NB4 (cell line): ENCODE measurements around the gene SERPINA6.

Source experiments
- DNase-seq: peaks from one replicate; pipeline ENCODE4 v3.0.0; 2010; ENCODE audit warnings: low read depth
- H3K4me3 ChIP-seq: one replicate; pipeline ENCODE4 v1.5.1; 2011; ENCODE audit warnings: mild to moderate bottlenecking, low read depth, low read length, moderate library complexity
- MAX ChIP-seq: IDR thresholded peaks from 2 replicates; pipeline ENCODE4 v1.6.1; 2011; ENCODE audit warnings: low read depth, low read length
- MYC ChIP-seq: IDR thresholded peaks from 2 replicates; pipeline ENCODE4 v1.6.1; 2011; ENCODE audit warnings: low read depth, low read length
- POLR2A ChIP-seq: IDR thresholded peaks from 2 replicates; pipeline ENCODE4 v1.6.1; 2011; ENCODE audit warnings: mild to moderate bottlenecking; ENCODE audit not compliant: insufficient read length; ENCODE audit errors: extremely low read depth
- TF ChIP-seq, protein P1 (sequence below): IDR thresholded peaks from one replicate; pipeline ENCODE4 v1.5.1; 2012; ENCODE audit warnings: low read depth, low read length

The SERPINA6 gene

DNA sequence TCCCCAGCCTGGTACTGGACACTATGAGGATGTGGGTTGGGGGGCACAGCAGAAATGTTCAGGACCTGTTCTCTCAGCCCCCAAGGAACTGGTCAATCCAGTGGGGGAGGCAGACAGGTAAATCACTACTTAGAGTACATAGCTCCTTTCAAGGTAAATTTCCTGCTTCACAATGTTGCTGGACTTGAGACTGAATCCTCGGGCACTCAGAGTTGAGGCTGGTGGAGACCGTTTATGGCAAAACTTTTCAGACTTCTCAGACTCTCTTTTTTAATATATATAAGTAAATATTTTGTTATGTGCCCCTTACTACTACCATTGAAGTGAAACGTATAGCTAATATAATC is 29.6 kb downstream of the SERPINA6 start:
- TF ChIP-seq MAX (no peak), POLR2A (no peak), MYC (no peak)
- TF ChIP-seq, protein P1, sequence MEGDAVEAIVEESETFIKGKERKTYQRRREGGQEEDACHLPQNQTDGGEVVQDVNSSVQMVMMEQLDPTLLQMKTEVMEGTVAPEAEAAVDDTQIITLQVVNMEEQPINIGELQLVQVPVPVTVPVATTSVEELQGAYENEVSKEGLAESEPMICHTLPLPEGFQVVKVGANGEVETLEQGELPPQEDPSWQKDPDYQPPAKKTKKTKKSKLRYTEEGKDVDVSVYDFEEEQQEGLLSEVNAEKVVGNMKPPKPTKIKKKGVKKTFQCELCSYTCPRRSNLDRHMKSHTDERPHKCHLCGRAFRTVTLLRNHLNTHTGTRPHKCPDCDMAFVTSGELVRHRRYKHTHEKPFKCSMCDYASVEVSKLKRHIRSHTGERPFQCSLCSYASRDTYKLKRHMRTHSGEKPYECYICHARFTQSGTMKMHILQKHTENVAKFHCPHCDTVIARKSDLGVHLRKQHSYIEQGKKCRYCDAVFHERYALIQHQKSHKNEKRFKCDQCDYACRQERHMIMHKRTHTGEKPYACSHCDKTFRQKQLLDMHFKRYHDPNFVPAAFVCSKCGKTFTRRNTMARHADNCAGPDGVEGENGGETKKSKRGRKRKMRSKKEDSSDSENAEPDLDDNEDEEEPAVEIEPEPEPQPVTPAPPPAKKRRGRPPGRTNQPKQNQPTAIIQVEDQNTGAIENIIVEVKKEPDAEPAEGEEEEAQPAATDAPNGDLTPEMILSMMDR: no peak
- H3K4me3 ChIP-seq: no peak overlapping the region
- no peak for DNase-seq

- no peak for TF ChIP-seq MYC
- TF ChIP-seq, protein P1: no peak
- no peak for TF ChIP-seq MAX
- no peak for TF ChIP-seq POLR2A
- no peak for DNase-seq
- H3K4me3 ChIP-seq: no peak within 1 kb of the TSS
These were observed 30.1 kb downstream of the SERPINA6 start, which contains the start of gene SERPINA10 for GRCh38 chr14:94292872-94293577. TSS of gene SERPINA10 (minus strand) at chr14:94293268. CDS start at chr14:94290593, 2,675 bp downstream.

DNA sequence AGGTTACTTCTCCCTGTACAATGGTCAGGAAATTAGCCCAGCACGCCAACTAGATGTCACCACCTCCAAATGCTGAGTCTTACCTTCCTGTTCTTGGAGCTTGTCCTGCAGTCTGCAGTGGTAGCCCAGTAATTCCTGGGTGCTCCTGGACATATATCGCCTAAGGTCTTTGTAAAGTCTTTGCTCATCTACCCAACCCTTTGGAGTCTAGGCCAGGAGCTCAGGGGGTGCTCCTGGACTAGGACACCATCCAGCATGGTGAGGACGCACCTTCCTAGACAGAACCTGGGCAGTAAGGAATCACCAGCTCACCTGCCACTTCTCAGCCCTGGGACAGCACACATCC is 30.6 kb downstream of the SERPINA6 start:
- no peak for TF ChIP-seq MAX
- no peak overlapping the region for H3K4me3 ChIP-seq
- no peak for DNase-seq

DNA sequence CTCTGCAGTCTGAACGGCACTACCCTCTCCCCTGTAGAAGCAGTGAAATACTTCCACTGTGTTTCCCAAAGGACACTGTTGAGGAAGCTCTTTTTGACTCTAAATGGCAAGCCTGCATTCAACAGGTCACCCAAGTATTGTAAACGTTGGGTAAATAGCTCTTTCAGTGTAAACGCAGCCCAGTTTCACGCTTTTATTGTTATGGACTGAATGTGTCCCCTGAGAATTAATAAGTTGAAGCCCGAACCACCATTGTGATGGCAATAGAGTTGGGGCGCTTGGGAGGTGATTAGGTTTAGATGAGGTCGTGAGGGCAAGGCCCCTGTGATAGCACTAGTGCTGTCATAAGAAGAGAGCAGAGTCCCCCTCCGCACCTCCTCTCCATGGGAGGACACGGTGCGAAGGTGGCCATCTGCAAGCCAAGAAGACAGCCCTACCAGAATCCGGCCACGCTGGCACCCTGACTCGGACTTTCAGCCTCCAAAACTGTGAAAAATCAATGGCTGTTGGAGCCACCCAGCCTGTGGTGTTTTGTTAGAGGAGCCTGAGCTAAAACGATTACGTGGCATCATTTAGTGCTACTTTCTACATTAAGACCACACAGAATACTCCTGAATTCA is 31.1 kb downstream of the SERPINA6 start:
- TF ChIP-seq POLR2A (no peak), MAX (no peak), MYC (no peak)
- TF ChIP-seq, protein P1: no peak
- DNase-seq: no peak

DNA sequence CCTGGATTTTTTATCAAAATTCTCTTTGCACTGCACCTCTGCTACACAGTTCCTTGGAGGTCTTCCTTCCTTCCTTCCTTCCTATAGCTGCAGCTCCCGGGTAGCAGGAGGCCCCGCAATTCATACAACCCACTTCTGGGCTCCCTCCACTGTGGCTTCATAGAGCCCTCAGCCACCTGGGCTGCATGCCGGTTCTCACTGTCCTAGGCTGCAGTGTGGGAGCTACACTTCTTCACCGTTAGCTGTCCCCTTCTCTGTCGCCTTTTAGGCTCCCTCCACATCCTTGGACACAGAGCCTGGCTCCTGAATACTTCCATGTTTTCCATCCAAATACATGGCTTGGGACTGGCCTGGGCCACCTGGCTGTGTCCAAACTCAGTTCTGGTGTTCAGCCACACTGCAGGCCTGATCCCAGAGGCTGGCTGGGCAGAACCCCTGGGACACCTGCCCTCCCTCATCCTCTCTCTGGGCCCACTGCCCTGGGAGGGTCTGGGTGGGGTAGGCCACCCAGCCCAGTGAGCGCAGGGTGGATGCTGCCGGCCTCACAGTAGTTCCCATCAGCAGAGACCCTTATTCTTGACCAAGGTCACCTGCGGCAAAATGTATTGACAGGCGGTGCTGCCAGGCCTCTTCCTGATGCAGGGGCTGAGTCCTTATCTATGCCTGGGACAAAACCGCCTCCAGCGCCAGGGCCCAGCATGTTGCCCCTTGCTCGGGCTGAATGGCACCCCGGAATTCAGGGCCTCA is 31.8 kb downstream of the SERPINA6 start:
- no peak overlapping the region for H3K4me3 ChIP-seq
- TF ChIP-seq POLR2A (no peak), MYC (no peak)
- TF ChIP-seq, protein P1: no peak
- no peak for DNase-seq

More for the DNA sequence above, 31.1 kb downstream of the SERPINA6 start:
- no peak overlapping the region for H3K4me3 ChIP-seq

GRCh38 chr14:94290197-94290596 is 32.9 kb downstream of the SERPINA6 start:
- no peak for DNase-seq
- TF ChIP-seq MYC: no peak
- H3K4me3 ChIP-seq: no peak overlapping the region
